Neural progenitor cell (in vitro differentiated cells): ENCODE data around the gene ISLR.

Experiments
- EZH2phosphoT487 ChIP-seq: fragments of 200-600 bp; sonication (generic); IDR thresholded peaks from 2 replicates; pipeline ENCODE4 v1.6.1; 2017; ENCODE audit warnings: antibody characterized with exemption
- TF ChIP-seq, protein P1 (sequence below): fragments of 200-600 bp; sonication (generic); IDR thresholded peaks from 2 replicates; pipeline ENCODE4 v1.5.1; 2017; ENCODE audit warnings: antibody characterized with exemption, mild to moderate bottlenecking

DNA sequence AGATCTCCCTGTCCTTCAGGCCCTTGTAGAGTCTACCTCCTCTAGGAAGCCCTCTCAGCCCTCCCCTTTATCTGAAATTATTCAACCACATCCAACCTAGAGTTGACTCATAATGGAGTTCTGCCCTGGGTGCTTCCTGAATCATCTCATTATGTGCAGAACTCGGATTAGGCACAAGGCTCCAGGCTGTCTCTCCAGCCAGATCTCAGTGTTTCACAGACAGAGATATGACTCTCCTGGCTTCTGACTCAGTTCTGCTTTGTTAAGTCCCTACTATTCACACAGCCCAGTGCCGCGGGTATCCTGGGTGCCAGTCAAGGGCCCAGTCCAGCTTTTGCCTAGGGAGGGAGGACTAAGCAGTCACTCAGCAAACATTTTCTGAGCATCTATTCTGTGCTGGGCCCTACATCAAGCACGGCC lies 19.8 kb downstream of the ISLR start:
- TF ChIP-seq, protein P1, sequence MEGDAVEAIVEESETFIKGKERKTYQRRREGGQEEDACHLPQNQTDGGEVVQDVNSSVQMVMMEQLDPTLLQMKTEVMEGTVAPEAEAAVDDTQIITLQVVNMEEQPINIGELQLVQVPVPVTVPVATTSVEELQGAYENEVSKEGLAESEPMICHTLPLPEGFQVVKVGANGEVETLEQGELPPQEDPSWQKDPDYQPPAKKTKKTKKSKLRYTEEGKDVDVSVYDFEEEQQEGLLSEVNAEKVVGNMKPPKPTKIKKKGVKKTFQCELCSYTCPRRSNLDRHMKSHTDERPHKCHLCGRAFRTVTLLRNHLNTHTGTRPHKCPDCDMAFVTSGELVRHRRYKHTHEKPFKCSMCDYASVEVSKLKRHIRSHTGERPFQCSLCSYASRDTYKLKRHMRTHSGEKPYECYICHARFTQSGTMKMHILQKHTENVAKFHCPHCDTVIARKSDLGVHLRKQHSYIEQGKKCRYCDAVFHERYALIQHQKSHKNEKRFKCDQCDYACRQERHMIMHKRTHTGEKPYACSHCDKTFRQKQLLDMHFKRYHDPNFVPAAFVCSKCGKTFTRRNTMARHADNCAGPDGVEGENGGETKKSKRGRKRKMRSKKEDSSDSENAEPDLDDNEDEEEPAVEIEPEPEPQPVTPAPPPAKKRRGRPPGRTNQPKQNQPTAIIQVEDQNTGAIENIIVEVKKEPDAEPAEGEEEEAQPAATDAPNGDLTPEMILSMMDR, result no peak
- no peak for TF ChIP-seq EZH2phosphoT487
